GM21786 (cell line): ENCODE measurements around the gene YES1.
"Not testable (repeated sequence)": the region's sequence is repeated elsewhere in the genome, so short reads cannot be mapped to it uniquely, and the experiment has no call there.

Experiments used
- ATAC-seq: cut with Tn5 transposase; IDR thresholded peaks from one replicate; pipeline ENCODE4 v1.9.1; 2021; ENCODE audit not compliant: unreplicated experiment

Gene YES1

DNA sequence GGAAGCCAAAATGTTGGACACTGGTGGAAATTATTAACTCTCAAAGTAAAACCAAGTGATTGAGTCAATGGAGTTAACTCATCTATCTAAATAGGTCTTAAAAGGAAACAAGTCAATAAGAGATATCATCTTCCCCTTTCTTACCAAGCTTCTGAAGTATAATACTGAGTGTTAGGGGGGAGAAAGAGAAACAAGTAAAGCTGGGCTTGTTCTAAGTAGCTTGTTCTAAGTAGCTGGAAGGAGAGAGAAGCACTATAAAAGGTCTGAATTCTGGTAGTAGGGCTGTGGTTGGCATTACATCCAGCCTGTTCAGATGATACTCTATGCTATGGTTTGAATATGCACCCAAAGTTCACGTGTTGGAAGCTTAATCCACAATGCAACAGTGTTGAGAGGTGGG, 26.8 kb downstream of the YES1 start:
- ATAC-seq: no peak

DNA sequence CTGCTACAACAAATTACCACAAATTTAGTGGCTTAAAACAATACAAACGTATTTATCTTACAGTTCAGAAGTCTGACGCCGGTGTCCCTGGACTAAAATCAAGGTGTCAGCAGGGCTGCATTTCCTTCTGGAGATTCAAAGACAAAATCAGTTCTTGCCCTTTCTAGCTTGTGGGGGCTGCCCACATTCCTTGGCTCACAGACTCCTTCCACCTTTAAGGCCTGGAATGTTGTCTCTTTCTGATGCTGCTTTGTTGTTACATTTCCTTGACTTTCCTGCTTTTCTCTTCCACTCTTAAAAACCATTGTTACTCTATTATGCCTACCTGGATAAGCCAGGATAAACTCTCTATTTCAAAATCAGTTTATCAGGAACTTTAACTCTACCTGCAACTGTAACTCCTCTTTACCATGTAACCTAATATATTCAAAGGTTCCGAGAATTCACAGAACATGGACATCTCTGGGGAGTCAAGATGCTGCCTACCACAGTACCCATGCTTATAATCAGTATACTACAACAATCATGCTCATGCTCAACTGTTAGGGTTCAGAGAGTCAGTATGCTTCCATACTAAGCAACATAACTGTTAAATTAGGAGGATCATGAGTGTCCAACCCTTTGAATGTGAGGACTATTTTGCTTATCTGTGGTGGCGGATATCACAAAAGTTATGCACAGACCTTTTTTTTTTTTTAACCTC, 27.4 kb downstream of the YES1 start:
- no peak for ATAC-seq

DNA sequence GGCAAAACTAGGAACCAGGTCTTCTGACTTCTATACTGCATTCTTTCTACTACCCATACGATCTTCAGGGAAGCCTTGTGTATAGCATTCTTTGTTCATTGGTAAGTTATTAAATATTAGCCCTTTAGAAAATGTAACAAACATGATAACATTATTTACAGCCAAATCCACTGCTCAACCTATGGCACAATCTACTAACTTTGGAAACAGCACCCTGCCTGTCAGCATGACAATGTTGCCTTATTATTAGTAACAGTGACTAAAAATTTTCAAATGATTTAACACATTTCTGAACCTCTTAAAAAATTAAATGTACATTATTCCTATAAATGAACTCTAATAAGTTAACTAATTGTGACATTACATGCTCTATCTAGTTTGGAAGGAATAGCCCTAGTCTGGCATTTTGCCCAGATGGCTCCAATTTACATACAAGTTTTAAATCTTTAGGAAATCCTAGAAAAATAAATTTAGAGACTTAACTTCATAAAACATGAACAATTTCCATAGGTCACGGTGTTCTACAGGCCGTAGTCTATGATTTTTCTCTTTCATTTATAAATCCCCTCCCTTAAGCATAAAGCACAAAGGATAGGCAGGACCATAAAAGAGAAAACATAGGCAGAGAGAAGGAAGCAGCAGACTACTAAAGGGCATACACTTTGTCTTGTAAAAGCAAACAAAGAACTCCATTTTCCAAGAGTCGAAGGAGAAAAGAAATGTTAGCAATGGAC, 33.7 kb downstream of the YES1 start:
- no peak for ATAC-seq

DNA sequence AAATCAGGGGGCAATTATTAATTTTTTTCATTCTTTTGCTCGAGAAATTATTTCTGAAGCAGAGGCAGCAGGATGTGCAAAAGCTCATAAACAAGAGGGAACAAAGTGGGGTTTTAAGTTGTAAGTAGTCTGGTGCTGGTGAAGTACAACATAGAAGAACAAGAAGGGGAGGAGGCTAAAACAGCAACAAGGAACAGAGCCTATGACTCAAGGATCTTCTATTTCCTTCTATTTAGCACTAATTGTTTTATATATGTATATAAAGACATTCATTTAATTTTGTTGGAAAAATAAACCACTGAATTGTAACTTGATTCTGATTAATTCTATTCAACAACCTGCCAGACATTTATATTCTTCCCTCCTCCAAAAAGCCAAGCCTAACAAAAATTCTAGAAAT, 35.0 kb downstream of the YES1 start:
- ATAC-seq: no peak

DNA sequence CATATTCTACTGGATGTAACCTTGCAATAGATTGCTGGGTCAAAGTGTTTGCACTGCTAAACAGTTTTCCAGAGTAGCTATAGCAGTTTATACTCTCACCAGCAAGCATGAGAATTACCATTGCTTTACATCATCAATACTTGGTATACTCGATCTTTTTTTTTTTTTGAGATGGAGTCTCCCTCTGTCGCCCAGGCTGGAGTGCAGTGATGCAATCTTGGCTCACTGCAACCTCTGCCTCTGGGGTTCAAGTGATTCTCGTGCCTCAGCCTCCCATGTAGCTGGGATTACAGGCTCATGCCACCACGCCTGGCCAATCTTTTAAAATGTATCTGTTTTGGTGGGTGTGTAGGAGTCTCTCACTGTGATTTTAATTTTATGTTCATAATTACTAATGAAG, 36.0 kb downstream of the YES1 start:
- not testable (repeated sequence) for ATAC-seq

DNA sequence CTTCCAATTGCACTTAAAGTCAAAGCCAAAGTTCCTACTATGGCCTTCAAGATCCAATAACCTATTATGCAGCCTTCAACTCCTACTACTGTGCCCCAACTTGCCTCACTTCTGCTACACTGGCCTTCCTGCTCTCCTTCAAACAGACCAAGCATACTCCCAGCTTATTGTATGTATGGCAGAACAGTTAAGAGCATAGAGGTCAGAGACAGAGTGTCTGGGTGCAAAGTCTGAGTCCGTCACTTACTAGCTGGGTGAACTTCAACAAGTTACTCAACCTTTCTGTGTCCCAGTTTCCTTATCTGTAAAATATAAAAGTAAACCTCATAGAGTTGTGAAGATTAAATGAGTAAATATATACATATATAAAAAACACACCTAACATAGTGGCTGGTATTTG, 37.2 kb downstream of the YES1 start:
- no peak for ATAC-seq

DNA sequence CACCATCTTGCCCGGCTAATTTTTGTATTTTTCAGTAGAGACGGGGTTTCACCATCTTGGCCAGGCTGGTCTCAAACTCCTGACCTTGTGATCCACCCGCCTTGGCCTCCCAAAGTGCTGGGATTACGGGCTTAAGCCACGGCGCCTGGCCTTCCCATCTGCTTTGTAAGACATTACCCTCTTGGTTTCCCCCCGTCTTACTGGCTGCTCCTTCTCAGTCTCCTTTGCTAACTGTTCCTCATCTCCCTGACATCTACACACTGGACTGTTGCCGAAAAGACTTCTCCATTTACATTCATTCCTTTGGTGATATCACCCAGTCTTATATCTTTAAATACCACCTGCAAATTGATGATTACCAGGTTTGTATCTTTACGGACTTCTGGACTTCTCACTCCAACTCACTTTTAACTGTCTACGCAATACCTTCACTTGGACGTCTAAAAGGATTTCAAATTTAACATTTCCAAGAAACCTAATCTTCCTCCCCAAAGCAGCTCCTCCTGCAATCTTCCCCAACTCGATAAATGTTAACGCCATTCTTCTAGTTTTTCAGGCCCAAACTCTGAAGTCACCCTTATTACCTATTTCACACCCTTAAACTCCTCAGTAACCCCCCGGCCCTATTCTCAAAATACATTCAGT, 37.9 kb downstream of the YES1 start:
- ATAC-seq: no peak

DNA sequence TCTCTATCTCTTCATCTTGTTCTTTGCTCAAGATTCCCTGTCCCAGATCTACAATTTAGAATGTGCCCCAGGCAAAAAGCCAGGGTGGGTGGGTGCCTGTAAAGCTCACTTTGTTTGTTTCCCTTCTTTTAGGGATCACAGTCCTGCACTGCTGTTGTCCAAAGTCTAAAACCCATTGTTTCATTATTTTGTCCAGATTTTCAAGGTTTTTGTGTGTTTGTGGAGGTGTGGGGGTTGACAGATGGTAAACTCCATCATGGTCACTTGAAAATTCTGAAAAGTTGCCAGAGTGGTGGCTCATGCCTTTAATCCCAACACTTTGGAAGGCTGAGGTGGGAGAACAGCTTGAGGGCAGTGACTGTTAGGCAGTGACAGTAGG, 41.5 kb downstream of the YES1 start:
- ATAC-seq: no peak

DNA sequence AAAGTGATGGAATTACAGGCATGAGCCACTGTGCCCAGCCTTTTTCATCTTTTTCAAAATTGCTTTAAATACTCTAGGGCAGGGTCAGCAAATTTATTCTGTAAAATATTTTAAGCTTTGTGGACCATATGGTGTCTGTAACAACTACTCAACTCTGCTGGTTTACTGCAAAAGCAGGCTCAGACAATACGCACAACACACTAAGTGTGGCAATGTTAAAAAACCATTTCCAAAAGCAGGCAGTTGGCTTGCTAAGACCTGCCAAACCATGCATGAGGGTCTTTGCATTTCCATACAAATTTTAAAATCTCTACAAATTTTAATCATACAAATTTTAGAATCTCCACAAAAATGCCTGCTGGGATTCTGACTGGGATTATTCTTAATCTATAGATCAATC, 44.1 kb downstream of the YES1 start:
- no peak for ATAC-seq

DNA sequence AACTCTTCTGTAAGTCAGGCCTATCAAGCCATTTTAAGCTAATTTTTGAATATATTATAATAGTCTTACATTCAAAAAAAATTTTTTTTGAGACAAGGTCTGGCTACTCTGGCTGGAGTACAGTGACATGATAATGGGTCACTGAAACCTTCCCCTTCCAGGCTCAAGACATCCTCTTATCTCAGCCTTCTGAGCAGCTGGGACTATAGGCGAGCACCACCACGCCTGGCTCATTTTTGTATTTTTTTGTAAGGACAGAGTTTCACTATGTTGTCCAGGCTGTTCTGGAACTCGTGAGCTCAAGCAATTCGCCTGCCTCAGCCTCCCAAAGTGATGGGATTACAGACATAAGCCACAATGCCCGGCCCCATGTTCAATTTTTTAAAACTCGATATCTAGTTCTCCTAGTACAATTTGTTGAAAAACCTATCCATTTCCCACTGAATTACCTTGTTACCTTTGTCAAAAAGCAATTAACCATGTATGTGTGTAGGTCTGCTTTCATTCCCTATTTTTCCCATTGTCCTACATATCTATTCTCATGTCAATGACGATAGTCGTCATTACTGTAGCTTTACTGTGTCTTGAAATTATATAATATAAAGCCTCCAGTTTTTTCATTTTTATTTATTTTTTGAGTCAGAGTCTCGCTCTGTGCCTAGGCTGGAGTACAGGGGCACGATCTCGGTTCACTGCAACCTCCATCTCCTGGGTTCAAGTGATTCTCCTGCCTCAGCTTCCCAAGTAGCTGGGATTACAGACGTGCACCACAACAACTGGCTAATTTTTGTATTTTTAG, 44.8 kb downstream of the YES1 start:
- no peak for ATAC-seq

DNA sequence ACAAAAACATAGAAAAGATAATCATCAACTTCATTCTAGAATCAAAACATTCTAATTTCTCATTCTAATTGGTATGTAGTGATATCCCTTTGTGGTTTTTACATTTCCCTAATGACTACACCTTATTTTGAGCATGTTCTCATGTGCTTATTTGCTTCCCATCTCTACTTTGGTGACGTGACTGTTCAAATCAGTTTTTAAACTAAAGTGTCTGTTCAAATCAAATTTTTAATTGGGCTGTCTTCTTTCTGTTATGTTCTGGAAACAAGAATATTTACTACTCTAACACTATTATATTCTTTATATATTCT, 45.5 kb downstream of the YES1 start:
- no peak for ATAC-seq

DNA sequence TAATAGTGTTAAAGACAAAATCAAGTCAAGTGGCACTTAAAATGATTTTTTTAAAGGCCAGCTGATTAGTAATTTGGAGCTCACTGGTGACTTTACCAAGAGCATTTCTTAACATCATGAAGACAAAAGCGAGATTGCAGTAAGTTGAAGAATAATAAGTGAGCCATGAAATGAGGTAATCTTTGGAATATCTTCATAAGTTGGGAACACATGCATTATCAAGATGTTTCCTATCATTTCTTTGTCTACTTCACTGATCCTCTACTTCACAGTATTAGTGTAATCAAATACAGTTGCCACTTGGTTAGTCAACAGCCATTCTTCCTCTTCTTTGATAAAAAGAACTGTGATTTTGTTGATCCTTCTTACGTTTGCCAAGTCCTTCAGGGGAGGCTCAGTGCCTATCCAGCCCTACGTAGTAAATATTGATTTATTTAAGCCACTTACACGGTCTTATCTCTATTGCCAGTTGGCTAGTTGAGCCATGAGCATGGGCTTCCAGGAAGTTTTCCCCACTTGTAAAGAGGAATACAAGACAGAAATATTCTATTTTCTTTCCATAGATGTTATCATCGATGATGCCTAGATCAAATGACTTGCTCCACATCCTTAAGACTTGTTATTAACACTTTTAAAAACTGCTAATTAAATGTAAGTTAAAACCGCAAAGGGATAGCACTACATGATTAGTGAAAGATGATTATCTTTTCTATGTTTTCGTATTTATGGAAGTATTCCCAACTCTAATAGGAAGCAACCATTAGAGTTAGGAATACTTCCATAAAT, 46.1 kb downstream of the YES1 start:
- no peak for ATAC-seq

DNA sequence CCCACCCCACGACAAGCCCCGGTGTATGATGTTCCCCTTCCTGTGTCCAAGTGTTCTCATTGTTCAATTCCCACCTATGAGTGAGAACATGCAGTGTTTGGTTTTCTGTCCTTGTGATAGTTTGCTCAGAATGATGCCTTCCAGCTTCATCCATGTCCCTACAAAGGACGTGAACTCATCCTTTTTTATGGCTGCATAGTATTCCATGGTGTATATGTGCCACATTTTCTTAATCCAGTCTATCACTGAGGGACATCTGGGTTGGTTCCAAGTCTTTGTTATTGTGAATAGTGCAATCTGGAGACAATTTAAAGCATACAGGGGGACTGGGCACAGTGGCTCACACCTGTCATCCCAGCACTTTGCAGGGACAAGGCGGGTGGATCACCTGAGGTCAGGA, 52.2 kb downstream of the YES1 start:
- ATAC-seq: not testable (repeated sequence)

DNA sequence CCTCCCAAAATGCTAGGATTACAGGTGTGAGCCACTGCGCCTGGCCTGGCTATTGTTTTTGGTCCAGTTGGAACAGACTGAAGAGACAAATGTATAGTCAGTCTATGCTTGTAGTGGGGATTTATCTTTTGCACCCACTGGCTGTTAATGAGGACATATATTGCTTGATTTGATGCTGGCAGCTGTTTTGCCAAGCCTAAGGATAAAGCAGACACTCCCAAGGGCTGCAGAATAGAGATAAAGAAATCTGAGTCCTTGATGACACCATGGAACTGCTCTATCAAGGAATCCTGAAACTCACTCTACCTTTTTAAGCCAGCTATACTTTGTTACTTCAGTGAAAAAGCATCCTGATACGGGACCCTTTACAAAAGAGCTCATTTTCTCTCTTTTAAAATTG, 56.5 kb downstream of the YES1 start:
- ATAC-seq: no peak

DNA sequence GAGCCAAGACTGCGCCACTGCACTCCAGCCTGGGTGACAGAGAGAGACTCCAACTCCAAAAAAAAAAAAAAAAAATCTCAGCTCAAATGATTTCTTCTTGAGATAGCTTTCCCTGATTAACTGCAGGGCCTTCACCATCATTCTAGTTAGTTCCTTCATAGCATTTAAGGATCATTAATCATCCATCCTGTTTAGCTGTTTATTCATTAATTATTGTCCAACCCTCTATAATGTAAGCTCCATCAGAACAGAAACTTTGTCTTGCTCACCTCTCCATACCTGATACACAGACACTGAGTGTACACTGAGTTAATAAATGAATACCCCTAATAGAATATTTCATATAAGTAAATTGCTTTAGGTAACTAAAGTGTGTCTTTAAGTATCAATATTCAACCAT, 57.4 kb downstream of the YES1 start:
- no peak for ATAC-seq

DNA sequence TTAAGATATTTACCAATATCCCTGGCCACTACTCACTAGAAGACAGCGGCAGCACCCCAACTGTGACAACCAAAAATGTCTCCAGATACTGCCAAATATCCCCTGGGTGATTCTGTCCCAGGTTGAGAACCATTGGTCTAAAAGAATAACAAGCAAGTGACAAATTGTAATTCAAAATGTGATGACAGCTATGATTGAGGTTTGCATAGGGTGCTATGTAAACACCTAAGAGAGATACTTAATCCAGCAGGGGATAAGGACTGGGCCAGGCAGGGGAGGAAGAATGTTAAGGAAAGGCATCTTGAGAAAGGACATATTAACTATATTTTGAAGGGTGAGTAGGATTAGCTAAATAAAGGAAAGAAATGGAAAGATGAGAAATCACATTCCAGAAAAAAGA, 61.6 kb downstream of the YES1 start:
- no peak for ATAC-seq

DNA sequence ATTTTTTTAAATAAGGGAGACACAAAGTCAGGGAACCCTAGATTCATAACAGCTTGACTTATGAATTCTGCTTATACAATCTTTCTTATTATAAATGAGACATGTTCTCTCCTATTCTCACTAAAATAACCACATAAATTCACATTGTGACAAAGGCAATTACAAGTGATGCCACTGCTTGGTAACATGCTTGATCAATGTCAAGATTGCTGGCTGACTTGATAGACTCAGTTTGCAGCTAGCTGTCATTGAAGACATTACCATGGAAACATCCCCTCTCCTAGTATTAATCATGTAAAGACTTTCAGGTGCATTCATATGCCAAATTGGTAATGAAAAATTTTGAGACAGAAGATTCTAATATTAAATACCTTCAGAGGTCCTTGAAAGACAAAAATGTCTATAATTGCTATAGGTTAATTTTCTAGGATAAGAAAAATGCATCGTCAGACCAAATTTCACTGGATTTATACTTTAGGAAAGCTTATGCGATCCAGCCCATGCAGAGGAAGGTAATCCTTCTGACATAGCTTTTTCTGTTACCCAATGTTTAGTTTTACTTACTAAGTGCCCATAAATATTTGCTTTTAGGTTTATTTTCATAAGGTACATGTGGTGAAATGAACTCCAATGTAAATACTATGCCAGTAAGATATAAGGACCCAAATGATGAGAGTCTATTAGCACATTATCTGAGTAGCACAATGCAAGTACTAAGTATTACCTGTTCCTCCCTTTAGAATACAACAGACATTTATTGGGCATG, 67.0 kb downstream of the YES1 start:
- ATAC-seq: no peak

DNA sequence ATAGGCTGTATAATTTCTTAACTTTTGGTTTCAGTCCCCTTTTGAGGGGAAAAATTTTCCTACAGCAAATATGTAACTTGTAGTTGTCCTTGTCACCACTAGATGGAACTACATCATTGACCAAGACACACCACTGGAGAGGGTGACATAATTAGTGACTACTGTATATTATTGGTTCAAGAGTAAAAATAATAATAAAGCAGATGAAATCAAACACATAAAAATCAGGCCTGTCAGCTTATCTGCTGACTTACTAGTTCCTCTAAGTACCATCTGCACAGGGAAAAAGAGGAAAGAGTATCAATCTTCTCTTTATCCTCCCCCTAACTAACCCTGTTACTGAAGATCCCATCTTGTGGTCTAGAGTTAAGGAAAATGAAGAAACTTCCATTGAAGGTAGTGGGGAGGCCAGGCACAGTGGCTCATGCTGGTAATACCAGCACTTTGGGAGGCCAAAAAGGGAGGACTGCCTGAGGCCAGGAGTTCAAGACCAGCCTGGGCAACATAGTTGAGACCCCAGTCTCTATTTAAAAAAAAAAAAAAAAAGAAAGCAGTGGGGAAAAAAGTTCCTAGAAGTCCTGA, 70.0 kb downstream of the YES1 start:
- peak; percentile 76 for ATAC-seq

DNA sequence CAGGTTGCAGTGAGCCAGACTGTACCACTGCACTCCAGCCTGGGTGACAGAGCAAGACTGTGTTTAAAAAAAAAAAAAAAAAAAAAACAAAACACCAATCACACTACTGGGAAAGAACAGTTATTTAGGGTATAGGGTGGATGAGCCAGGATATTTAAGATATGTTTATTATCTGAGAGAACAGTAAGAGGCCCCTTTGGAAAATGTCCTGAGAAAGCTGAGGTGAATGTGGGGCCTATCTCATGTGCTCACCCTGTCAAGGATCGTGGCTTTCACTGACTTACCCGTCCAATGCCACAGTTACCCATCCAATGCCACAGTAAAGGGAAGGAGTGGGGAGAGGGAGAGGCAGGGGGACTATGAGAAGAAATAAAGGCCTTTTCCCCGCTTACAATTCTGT, 79.7 kb downstream of the YES1 start:
- ATAC-seq: no peak

DNA sequence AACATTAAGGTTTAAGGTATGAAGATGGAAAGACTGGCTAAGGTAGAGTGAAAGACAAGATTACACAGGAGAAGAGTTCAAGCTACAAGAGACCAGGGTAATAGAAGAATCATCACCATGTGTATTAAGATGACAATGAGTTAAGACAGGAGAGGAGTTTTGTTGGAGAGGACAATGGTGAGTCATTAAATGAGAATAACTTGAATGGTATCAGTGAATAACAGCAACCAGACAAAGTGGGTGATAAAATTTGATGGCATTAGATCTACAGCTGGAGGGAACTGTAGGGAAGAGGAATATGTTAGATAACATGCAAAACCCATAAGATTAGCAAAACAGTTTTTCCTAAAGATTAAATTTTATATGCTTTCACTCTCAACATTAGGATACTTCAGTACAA, 80.9 kb downstream of the YES1 start:
- ATAC-seq: no peak
